Measurements from ENCODE around the gene FMO3. TPM values are rescaled to one million over a fixed set of nuclear protein-coding genes. Genes with fewer than 3 reads are reported as not detected.
A peak's percentile ranks its signal among the peaks of the same experiment; 100 is the strongest.

Gene FMO3
- total and polyA plus RNA-seq, 8 donors: 0.55 to 7.0 (median 2.1) TPM

DNA sequence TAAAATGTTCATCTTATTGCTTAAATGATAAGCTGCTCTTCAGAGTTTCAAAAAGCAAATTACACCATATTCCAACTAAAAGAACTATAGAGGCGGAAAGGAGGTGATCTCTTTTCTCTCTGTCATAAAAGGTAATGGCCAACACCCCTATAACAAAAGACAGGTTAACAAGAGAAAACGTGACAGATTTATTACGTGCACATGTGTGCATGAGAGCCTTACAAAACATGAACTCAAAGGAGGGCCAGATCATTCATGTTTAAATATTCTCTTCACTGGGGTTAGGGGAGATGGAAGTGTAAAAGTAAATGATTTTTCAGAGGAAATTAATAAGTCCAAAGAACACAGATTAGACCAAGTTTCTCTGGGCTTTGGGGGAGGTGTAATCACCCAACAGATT lies 67.8 kb downstream of the FMO3 start:
- Histone ChIP-seq H3K36me3 (no peaks in the 10 kb centered on the region), H3K27me3 (no peaks in the 10 kb centered on the region), H3K4me1 (peaks cover 6 to 27% (median 14%) of the 10 kb centered on the region in 4 donors), H3K27ac (no peak overlapping the region), H3K4me3 (no peak overlapping the region), H3K9me3 (no peaks in the 10 kb centered on the region)
- WGBS, 5 donors: 78 to 97% (median 86%) methylated on average over 3 of the region's 3 CpGs
- intact Hi-C loops (cut with DNase I; ENCODE audit: low total_unique reads): no loop called here
- no peak for DNase-seq
- TF ChIP-seq, protein P1, sequence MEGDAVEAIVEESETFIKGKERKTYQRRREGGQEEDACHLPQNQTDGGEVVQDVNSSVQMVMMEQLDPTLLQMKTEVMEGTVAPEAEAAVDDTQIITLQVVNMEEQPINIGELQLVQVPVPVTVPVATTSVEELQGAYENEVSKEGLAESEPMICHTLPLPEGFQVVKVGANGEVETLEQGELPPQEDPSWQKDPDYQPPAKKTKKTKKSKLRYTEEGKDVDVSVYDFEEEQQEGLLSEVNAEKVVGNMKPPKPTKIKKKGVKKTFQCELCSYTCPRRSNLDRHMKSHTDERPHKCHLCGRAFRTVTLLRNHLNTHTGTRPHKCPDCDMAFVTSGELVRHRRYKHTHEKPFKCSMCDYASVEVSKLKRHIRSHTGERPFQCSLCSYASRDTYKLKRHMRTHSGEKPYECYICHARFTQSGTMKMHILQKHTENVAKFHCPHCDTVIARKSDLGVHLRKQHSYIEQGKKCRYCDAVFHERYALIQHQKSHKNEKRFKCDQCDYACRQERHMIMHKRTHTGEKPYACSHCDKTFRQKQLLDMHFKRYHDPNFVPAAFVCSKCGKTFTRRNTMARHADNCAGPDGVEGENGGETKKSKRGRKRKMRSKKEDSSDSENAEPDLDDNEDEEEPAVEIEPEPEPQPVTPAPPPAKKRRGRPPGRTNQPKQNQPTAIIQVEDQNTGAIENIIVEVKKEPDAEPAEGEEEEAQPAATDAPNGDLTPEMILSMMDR (IDR thresholded peaks at IDR 0.05): no peak
- TF ChIP-seq POLR2A (IDR thresholded peaks at IDR 0.05): no peak
- no peak for TF ChIP-seq POLR2AphosphoS5 (IDR thresholded peaks at IDR 0.05)
- no peak for TF ChIP-seq EP300 (IDR thresholded peaks at IDR 0.05)

- DNase-seq: no peak
- no peak overlapping the region for H3K4me3 ChIP-seq
- no peaks in the 10 kb centered on the region for H3K36me3 ChIP-seq
- TF ChIP-seq POLR2A (IDR thresholded peaks at IDR 0.05) (no peak), POLR2AphosphoS5 (IDR thresholded peaks at IDR 0.05) (no peak), EP300 (IDR thresholded peaks at IDR 0.05) (no peak)
- TF ChIP-seq, protein P1 (IDR thresholded peaks at IDR 0.05): no peak
- intact Hi-C loops (cut with DNase I; ENCODE audit: low total_unique reads): no loop called here
- peaks cover 6 to 27% (median 14%) of the 10 kb centered on the region in 4 donors for H3K4me1 ChIP-seq
- 80 to 90% (median 84%) methylated on average over 2 of the region's 2 CpGs for WGBS, 5 donors
- no peaks in the 10 kb centered on the region for H3K9me3 ChIP-seq
- peak overlapping the region in 1 of 5 donors; percentile 70 for H3K27ac ChIP-seq
- no peaks in the 10 kb centered on the region for H3K27me3 ChIP-seq
Measured at GRCh38 chr1:171159148-171159547, 68.4 kb downstream of the FMO3 start.

DNA sequence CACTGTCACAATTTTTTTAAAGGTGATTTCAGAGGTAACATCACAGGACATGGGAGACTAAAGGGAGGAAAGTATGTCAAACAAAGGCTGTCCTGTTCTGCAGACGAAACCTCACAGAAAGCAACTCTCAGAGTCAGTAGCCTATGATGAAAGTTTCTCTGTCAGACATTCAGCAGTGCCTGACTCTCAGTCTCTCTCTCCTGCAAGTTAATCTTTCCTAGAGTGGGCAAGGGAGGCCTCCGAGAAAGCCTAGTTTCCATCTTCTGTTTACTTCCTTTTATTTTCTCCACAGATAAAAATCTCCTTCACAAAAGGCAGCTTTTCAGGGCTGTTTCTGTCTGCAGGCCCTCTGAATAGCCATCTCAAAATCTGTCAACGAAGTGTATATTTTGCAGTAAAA lies 69.5 kb downstream of the FMO3 start:
- H3K4me3 ChIP-seq: no peak overlapping the region
- no peaks in the 10 kb centered on the region for H3K27me3 ChIP-seq
- TF ChIP-seq, protein P1 (IDR thresholded peaks at IDR 0.05): no peak
- TF ChIP-seq POLR2A (IDR thresholded peaks at IDR 0.05): no peak
- no peak for TF ChIP-seq EP300 (IDR thresholded peaks at IDR 0.05)
- TF ChIP-seq POLR2AphosphoS5 (IDR thresholded peaks at IDR 0.05): no peak

DNA sequence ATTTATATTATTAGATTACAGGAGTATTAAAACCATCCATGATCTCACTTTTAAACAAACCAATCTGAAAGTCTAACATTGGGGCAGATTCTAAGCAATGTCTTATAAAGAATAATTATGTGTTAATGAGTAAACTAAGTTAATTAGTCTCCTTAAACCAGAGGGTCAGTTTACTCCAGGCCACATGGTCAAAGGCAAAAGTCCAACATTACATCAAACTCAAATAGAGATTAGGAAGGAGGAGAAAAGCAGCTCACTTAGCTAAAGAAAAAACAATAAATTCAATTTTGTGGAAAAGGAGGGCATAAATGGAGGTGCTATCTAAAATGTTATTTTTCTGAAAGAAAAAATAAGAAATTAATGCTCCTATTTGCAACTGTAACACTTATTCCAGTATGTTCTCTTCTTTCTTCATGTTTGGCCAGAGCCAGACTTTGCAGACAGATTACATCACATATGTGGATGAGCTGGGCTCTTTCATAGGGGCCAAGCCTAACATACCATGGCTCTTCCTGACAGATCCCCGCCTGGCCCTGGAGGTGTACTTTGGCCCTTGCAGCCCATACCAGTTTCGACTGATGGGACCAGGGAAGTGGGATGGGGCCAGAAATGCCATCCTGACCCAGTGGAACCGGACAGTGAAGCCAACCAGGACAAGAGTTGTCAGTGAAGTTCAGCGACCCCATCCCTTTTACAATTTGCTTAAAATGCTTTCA lies 70.1 kb downstream of the FMO3 start:
- Histone ChIP-seq H3K27me3 (no peaks in the 10 kb centered on the region), H3K4me3 (no peak overlapping the region), H3K27ac (peak overlapping the region in 3 of 5 donors; percentile 30 to 70 (median 60)), H3K36me3 (no peaks in the 10 kb centered on the region), H3K9me3 (no peaks in the 10 kb centered on the region), H3K4me1 (peaks cover 6 to 27% (median 14%) of the 10 kb centered on the region in 4 donors)
- peak in 1 of 2 donors; percentile 42 for DNase-seq
- intact Hi-C loops (cut with DNase I; ENCODE audit: low total_unique reads): no loop called here
- TF ChIP-seq POLR2A (IDR thresholded peaks at IDR 0.05) (no peak), EP300 (IDR thresholded peaks at IDR 0.05) (no peak), POLR2AphosphoS5 (IDR thresholded peaks at IDR 0.05) (no peak)
- TF ChIP-seq, protein P1 (IDR thresholded peaks at IDR 0.05): no peak
- WGBS, 5 donors: 61 to 81% (median 65%) methylated on average over 4 of the region's 4 CpGs

More for the DNA sequence above, 69.5 kb downstream of the FMO3 start:
- DNase-seq: peak in 1 of 2 donors; percentile 39
- peaks cover 6 to 27% (median 14%) of the 10 kb centered on the region in 4 donors for H3K4me1 ChIP-seq
- WGBS, 5 donors: 20 to 35% (median 20%) methylated on average over 3 of the region's 3 CpGs
- peak overlapping the region in 3 of 5 donors; percentile 30 to 70 (median 60) for H3K27ac ChIP-seq
- H3K36me3 ChIP-seq: no peaks in the 10 kb centered on the region
- intact Hi-C loops (cut with DNase I; ENCODE audit: low total_unique reads): no loop called here
- H3K9me3 ChIP-seq: no peaks in the 10 kb centered on the region
